Right renal cortex interstitium (tissue), 3 donors: ENCODE data around the gene PLEKHA1. TPM values are rescaled to one million over a fixed set of nuclear protein-coding genes. Genes with fewer than 3 reads are reported as not detected.

Experiments
- DNase-seq, 3 donors: peaks; one replicate each; pipeline ENCODE4 v3.0.0-alpha.2; 2013; ENCODE audit warnings: low read depth in 3 of 3, low spot score in 2 of 3
- polyA plus RNA-seq, 3 donors: library from polyadenylated mRNA; unstranded; fragments of 120-200 nt; gene quantifications; one replicate each; pipeline ENCODE4 v1.2.1, GENCODE V29; 2013; ENCODE audit not compliant: insufficient read length in 3 of 3

Gene PLEKHA1
- polyA plus RNA-seq, 3 donors = 91.8 to 105 (median 94.5) TPM

DNA sequence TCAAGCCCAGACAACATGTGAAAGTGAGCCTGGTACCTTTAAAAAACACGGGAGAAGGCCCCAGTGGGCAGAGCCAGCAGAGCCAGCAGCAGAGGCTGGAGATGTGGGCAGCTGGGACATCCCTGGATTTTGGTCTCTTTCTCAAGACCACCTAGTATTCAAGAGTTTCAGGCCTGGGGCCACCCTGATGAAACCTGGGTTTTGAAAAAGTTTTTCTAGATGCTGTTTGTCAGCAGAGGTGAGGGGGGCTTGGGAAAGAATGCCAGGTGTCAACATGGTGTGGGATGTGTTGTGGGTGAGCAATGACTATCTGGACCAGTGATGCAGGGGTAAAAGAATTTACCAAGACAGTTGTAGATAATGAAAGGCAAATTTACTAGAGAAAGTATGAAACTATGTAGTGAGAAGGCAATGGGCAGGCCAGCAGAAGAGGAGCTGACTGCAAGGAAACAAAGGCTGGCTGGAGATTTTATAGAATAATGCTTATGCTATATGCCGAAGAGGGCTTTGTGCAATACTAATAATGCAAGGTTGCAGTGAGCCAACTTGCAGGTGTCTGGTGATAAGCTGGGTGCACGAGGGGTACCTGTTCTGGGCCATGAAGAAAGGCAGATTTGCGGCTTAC lies 28.1 kb upstream of the PLEKHA1 start:
- no peak for DNase-seq

DNA sequence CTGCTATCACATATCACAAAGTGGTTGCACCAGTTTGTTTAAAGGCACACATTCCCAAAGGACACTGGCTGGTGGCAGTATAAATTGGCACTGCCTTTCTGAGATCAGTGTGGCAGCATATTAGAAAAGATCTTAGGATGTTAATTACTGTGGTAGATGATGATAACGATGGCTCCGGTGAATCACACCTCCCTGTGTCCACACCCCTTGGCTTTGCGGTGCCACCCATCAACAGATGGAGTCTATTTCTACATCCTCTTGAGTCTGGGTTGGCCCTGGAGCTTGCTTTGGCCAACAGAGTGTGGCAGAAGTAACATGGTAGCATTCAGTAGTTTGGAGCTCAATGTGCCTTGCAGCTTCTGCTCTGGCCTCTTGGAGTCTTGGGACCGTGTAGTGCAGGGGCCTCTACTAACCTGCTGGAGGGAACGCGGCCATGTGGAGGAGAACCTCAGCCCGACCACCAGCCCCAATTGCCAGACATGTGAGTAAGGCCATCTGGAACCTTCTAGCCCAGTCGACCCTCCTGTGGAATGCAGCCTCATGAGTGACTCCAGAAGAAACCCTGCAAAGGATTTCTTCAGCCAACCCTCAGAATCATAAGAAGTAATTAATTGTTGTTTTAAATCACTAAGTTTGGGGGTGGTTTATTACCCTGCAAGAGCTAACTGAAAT lies 27.2 kb upstream of the PLEKHA1 start:
- DNase-seq = no peak

DNA sequence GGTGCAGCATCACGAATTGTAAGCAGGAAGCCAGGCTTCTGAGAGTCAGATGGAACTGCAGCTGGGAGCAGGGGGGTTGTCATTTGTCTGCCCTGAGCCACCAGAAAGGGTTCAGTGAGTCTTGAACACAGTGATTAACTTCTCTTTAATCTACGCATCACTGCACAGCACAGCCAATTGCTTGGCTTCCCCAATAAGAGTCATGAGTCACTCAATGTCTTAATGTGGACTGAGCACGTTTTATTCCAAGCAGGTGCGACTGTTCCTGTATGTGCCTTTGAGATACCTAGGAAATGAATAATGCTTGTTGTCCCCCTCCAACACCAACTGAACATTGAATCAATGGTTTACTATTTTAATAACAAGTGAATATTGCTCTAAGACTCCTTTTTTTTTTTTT lies 26.0 kb upstream of the PLEKHA1 start:
- DNase-seq = peak; percentile 41 to 56 (median 47)

DNA sequence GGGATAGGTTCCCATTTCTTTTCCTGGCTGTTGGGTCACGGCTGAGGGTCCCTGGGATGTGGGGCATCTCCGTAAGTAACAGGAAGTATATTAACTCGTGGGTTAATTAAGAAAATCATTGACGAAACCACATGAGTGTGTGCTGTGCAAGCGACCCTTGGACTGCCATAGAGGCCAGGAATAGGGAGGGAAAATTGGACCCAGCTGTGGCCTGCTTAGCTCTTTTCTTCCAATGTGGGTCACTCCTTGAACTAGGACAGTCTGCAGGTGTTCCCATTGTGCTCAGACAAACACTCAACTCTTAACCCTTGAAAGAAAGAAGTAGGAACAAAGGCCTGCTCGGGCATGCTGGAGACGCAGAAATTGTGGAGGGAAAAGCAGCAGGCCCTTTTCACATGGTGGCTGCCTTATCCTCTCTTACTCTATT lies 25.6 kb upstream of the PLEKHA1 start:
- DNase-seq = peak in 2 of 3 donors; percentile 39 to 68

DNA sequence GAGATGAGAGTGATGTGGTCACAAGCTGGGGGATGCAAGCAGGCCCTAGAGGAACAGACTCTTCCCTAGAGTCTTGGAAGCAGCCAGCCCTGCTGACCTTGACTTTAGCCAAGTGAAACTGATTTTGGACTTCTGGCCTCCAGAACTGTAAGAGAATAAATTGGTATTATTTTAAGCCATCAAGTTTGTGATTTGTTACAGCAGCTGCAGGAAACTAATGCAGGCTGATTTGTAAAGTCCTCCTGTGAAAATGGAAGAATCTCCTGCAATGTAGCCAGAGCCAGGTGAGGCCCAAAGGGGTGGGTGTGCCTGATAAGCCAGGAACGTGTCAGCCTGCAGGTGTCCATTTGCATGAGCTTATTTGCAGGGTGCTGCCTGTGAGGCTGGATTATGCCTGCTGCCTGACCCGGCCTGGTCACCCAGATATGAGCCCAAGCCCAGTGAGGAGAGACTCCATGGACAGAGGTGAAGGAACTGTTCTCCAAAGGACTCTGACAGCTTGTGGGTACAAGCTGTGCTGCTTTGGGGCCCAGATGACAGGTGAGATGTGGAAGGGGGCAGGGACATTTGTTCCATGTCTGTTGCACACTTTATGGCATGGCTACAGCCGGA lies 24.6 kb upstream of the PLEKHA1 start:
- no peak for DNase-seq

DNA sequence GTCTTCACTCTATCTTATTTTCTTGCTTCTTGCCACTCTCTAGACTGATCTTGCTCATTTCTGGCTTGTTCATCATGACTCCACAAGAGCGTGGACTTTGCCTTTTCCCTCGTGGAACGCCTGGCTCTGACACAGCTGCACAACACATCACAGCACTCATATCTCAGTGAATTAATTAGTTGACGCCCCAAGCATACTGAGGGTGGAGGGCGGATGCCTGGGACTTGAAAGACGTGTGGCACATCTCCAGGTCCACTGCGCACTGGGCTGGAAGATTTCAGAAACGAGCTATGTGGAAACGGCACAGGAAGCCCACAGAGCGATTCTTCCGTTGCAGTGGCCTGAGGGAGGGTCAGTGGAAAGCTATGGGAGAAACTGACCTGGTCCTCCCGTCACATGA lies 23.6 kb upstream of the PLEKHA1 start:
- no peak for DNase-seq

DNA sequence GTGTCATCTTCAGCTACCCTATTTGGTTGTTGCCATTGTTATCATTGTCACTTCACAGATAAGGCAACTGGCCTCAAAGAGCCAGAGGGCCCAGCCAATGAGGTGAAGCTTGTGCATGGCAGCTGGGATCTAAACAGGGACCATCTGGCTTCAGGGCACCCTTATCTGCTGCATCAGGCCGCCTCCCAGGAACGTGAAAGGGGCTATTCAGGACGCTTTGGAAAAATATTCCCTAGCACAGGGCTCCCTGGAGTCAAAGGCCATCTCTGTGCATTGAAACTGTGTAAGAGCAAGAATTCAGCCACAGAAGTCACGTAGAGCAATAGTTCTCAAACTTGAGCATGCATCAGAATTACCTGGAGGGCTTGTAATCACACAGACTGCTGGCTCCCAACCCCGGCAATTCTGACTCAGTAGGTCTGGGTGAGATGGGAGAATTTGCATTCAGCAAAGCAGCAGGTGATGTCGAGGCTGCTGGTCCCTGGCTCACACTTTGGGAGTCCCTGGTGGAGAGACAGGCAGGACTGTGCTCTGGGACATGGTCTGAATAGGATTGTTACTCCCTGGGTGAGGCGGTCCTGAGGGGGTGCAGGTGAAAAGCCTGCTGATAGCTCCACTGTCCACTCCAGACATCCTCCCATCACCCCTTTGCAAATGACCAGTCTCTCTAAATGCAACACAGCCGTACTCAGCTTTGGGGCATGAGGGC lies 21.5 kb upstream of the PLEKHA1 start:
- no peak for DNase-seq

DNA sequence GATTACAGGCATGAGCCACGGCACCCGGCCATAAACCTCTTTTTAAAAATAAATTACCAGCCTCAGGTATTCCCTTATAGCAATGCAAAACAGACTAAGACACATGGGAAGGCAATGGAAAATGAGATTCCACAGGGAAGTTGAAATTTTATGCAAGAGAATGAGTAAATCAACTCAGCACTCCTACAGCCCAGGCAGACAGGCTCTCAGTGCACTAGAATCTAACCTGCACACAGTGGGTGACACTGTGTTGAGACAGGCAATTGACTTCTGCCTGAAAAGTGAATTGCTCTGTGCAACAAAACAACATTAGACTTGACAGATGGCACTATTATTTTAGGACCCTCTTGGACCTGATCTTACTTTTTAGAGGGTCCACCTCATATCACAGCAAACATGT lies 20.1 kb upstream of the PLEKHA1 start:
- no peak for DNase-seq

DNA sequence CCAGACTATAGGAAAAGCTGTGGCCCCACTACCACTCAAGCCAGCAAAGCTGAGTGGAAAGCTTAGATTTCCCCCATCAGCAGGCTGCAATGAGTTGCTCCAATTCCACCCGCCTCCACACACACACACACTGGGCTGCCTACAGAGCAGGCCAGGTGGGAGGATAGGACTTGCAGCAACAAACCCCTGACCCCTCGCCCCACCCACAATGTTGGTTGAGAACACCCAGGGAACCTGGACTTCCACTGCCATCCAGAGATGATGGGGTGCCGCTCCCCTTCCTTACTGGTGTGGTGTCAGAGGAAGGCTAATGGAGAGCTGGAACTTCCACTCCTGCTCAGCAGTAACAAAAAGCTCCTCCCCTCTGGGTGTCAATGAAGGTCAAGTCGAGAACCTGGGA lies 16.8 kb upstream of the PLEKHA1 start:
- DNase-seq = no peak

DNA sequence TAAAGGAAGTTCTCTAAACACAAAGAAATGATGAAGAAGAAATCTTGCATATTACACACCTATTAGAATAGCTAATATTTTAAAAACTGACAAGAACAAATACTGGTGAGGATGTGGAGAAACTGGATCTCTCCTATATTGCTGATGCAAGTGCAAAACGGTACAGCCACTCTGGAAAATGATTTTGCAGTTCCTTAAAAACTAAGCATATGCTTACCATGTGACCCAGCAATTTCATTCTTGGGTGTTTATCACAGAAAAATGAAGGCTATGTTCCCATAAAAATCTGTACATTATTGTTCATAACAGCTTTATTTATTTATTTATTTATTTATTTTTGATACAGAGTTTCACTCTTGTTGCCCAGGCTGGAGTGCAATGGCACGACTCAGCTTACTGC lies 14.9 kb upstream of the PLEKHA1 start:
- no peak for DNase-seq

DNA sequence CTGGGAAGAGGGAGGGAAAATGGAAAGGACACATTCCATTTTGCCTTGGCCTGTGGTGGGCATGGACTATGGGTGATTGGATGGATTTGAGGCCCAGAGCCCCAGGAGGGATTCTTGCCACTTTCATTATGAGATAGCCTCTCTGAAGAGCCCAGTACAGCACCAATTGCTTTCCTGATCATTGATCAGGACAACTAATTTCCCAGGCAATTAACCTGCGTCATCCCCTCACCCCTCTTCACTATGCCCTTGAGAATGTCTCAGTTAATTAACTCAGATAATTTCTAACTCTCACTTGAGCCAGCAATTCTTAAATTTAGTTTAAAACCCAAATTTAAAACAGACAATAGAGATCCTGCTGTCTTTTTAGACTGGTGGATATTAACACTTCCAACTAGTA lies 13.5 kb upstream of the PLEKHA1 start:
- no peak for DNase-seq

DNA sequence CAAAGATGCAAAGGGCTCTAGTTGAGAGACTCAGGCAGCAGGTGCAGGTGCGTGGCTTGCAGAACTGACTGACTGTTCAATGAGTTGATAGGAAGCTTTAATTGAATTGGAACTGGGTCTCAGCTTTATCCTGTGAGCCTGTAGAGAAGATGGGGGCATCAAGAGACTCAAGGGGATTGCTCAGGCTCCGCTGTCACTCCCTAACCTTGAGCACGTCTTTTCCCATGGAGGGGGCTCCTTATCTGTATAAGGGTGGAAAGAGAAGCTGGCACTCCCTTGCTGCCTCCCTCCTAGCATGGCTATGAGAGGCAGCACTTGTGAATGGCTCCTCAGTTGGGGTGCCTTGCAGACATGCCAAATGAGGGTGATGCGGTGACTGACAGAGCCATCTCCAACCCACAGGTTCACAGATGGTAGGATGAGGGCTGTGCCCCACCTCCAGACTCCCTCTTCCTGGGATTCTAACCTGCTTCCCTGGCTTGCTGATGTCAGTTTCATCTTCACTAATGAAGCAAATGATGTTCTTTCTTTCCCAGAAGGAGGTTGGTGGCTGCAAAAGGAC lies 12.4 kb upstream of the PLEKHA1 start:
- no peak for DNase-seq

DNA sequence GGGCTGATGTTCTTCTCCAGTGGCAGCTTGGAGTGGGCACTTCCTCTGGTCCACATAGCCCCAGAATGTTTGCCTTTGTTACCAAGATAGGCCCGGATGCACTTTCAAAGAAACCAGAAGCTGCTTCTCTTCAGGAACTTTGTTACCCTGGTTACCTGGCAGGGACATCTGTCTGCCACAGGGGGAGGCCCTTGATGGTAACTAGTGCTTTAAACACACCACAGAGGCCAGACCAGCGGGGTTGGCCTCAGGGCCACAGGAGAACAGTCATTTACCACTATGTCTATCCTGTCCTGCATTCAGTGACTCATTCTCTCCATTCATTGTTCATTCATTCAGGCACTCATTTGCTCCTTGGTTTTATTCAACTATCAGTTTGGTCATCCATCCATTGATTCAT lies 11.9 kb upstream of the PLEKHA1 start:
- DNase-seq = no peak

DNA sequence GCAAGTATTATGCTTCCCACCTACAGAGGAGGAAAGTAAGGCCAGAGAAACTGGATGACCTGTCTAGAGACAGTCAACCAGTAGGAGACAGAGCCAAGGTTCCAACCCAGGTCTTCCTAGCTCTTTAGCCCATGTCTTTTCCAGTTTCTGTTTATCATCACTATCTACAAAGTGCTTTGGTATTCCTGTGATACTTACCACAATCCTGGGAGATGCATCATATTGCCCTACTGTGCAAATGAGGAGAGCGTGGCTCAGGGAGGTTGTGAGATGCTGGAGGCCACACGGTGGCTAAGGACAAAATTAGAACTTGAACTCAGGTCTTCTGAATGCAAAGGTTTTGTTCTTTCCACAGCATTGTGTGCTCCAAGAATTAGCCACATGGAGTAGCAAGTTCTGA lies 11.2 kb upstream of the PLEKHA1 start:
- DNase-seq = no peak

DNA sequence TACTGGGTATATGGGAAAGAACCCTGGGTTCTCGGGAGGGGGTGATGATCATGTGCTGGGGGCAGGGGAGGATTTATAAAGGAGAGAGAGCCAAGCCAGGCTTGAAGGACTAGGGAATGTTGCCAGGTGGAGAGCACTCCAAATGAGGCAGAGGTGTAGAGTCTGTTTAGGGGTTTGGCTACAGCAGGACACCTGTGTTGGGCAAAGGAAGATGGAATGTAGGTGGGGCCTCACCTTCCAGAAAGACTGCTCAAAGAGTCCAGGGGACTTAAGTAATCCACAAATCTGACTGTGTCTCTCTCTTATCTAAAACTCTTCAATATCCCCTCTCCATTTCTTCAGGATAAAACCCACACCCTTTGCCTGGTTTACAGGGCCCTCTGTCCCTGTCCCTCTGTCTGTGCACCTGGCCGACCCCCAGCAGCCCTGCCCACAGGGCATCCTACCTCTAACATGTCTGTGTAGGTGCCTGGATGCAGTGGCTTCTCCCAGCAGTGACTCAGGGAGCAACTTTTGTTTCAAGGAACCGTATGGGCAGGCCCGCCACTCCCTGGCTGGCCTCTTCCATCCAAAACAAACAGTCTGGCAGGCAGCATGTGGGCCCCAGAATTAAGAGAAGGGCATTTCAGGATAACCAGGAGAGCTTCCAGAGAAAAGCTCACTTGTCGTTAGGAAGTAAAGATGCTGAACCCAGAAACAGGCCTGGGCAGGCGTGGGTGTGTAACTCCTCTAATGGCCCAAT lies 10.6 kb upstream of the PLEKHA1 start:
- no peak for DNase-seq

DNA sequence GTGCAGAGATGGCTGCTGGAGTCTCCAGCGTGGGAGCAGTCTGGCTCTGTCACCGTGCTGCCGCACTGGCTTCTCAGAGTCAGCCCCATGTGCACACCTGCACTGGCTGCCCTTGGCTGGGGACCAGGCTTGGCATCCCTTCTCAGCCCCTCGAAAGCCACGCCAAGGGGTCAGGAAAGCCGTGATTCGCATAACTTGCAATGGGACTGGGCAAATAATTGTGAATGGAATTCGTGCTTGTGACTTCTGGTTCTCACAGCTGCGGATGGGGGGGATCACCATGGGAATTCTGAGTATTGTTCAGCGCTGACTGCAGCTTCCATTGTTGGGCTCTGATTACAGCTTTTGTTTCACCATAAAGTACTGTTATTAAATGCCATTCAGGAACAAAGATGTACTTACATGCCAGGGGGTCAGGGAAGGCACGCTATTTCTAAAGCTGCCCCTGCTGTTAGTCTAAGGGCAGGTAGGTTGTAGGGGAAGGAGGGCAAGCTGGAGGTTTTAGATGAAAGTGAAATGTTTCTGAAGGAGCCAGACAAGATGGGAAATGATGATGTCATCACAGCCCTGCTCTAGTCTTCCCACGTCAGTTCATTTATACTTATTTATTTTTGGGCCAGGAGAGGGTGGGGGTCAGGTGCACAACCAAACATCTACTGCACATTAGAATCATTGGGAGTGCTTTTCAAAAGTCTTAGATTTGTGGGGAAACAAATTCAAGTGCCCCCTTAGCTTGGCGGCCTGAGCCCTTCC lies 5.8 kb upstream of the PLEKHA1 start:
- no peak for DNase-seq

DNA sequence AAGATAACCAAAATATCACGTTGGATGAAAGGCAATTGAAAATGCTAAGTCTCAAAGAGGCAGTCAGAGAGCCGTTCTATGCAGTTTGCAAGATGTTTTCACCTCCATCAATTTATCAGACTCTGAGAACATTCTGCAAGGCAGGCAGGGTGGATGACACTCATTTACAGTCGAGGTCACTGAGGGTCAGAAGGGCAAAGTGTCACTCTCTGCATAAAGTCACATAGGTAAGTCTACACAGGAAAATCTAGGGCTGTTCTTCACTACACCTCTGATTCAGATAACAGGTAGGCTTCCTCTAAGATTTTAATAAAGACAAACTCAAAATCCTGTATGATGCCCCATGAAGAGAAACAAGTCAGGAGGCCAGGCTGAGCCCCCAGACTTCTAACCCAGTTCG lies 1.4 kb upstream of the PLEKHA1 start:
- DNase-seq = no peak

DNA sequence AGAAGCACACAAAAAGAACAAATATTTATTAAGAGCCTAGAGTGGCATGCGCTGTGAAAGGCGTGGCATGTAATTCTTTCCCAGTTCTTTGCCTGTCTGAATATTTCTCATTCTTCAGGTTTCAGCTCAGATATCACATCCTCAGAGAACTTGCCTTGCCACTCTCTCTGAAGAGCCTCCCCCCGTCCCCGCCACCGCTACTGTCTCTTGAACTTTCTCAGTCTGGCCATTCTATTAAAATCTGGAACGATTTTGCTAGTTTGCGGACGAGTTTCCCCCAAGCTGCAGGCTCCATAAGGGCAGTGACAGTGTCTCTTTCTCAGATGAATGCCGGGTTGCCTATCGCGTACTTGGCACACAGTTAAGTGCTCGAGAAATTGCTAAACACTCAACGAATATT lies 787 bp upstream of the PLEKHA1 start:
- DNase-seq = no peak

DNA sequence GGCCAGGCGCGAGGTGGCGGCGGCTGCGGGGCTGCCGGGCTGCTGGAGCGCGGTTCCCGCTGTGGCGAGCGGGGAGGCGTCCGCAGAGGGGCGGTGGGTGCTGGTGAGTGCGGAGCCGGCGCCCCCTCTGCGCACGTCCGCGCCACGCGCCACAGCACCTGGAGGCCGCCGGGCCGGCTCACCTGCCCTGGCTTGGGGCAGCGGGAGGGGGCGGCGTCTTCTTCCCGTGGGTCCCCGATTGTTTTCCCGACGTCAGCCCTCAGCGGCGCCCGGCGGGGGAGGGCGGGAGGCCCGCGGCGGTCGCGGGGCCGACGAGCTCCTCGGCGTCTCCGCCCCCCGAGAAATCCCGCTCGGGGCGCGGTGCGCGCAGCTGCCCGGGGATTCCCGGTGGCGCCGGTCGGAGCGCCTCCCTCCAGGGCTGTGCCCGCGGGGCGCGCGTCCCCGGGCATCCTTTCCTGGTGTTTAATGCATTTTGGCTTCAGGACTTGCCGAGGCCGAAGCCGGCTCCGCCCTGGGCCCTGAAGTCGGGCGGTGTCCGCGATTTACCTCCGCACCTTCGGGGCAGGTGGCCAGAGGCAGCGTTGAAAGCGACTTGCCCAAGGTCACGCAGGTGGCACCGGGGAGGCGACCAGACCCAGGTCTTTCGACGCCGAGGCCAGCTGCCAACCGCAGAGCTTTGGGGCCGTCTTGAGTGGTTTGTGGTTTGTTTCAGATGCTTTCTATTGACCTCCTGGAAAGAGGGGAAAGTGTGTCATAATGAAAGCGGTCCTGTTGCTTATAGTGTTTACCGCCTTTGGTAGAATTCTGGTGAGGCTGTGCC lies 561 bp downstream of the PLEKHA1 start:
- peak in 1 of 3 donors; percentile 18 for DNase-seq
